ENCODE data around the gene LGALS9B.
"Not testable (repeated sequence)": the region's sequence is repeated elsewhere in the genome, so short reads cannot be mapped to it uniquely, and the experiment has no call there.

GRCh38 chr17:20492971-20493370 lies 25.6 kb upstream of the LGALS9B start:
- not testable (repeated sequence) for TF ChIP-seq POLR2AphosphoS5, CTCF, POLR2A, EP300 (IDR thresholded peaks at IDR 0.05)
